PC-9 (cell line): ENCODE results near the gene PSME1. TPM values are rescaled to one million over a fixed set of nuclear protein-coding genes. Genes with fewer than 3 reads are reported as not detected.

Experiments
- BruUV-seq: library from RNA; stranded (reverse); fragments of 400-500 nt; replicated peaks from 2 replicates; lab custom pipeline; 2021; lab: Mats Ljungman, UMichigan
- CTCF ChIA-PET: fragments of 300-600 bp; sonication (Branson Sonifier 250); formaldehyde crosslinking; loops from one replicate; lab custom pipeline; 2022; ENCODE audit warnings: antibody characterized with exemption; lab: Charles Lee
- POLR2A ChIA-PET: fragments of 300-600 bp; sonication (Branson Sonifier 250); formaldehyde crosslinking; loops from one replicate; lab custom pipeline; 2022; ENCODE audit warnings: antibody characterized with exemption; ENCODE audit not compliant: unreplicated experiment; lab: Charles Lee
- DNase-seq, 2 experiments: peaks; one replicate each; pipeline versions ENCODE4 v3.0.0 to v3.0.0-alpha.2; 2015 to 2022; ENCODE audit warnings: mixed read lengths in 1 of 2
- H2AFZ ChIP-seq: fragments of 200-600 bp; sonication (generic); 2 replicates; pipeline ENCODE4 v1.8.1; 2017; ENCODE audit warnings: antibody characterized with exemption
- H3F3A ChIP-seq: fragments of 200-600 bp; sonication (generic); 2 replicates; pipeline ENCODE4 v1.8.1; 2017; ENCODE audit warnings: antibody characterized with exemption, mild to moderate bottlenecking, low read depth; ENCODE audit not compliant: insufficient read depth
- H3K27ac ChIP-seq: fragments of 200-600 bp; sonication (generic); 2 replicates; pipeline ENCODE4 v1.6.1; 2016; ENCODE audit warnings: mixed run types
- H3K27me3 ChIP-seq: fragments of 200-600 bp; sonication (generic); 2 replicates; pipeline ENCODE4 v1.6.1; 2016; ENCODE audit warnings: low read depth, mixed run types; ENCODE audit not compliant: insufficient read depth
- H3K36me3 ChIP-seq: fragments of 200-600 bp; sonication (generic); 2 replicates; pipeline ENCODE4 v1.6.1; 2016; ENCODE audit warnings: low read depth, mixed run types
- H3K4me1 ChIP-seq: fragments of 200-600 bp; sonication (generic); replicated peaks from 2 replicates; pipeline ENCODE4 v1.6.1; 2016; ENCODE audit warnings: mixed run types; ENCODE audit not compliant: insufficient read depth
- H3K4me2 ChIP-seq: fragments of 200-600 bp; sonication (generic); 2 replicates; pipeline ENCODE4 v1.6.1; 2017; ENCODE audit warnings: mixed run types
- H3K4me3 ChIP-seq: fragments of 200-600 bp; sonication (generic); 2 replicates; pipeline ENCODE4 v1.6.1; 2016; ENCODE audit warnings: mixed run types
- H3K79me2 ChIP-seq: fragments of 200-600 bp; sonication (generic); 2 replicates; pipeline ENCODE4 v1.6.1; 2017; ENCODE audit warnings: low read depth, mixed run types
- H3K9me2 ChIP-seq: fragments of 200-600 bp; sonication (generic); 2 replicates; pipeline ENCODE4 v1.8.1; 2017; ENCODE audit warnings: mild to moderate bottlenecking; ENCODE audit not compliant: insufficient read depth
- H3K9me3 ChIP-seq: fragments of 200-600 bp; sonication (generic); 2 replicates; pipeline ENCODE4 v1.8.1; 2016; ENCODE audit warnings: low read depth; ENCODE audit not compliant: insufficient read depth
- H4K20me1 ChIP-seq: fragments of 200-600 bp; sonication (generic); 2 replicates; pipeline ENCODE4 v1.8.1; 2017; ENCODE audit not compliant: insufficient read depth
- CTCF ChIP-seq: fragments of 200-600 bp; sonication (generic); conservative IDR thresholded peaks from 2 replicates; pipeline ENCODE4 v1.6.1; 2017; ENCODE audit warnings: mixed run types, antibody characterized with exemption, mild to moderate bottlenecking, moderate library complexity
- EZH2 ChIP-seq: fragments of 200-600 bp; sonication (generic); IDR thresholded peaks from 2 replicates; pipeline ENCODE4 v1.8.0; 2017; ENCODE audit warnings: antibody characterized with exemption, low read depth
- intact Hi-C: fragments of 100-400 bp; cut with micrococcal nuclease; formaldehyde crosslinking; loops from one replicate; pipeline ENCODE4 v1.10.0; 2022; ENCODE audit not compliant: unreplicated experiment
- total RNA-seq: library from RNA; stranded (reverse); gene quantifications from 2 replicates; pipeline ENCODE4 v1.2.3, GENCODE V29; 2021

Gene PSME1
- total RNA-seq, 1 experiment from 2014 or later, result 174 TPM

GRCh38 chr14:24184104-24184970 is 48.3 kb downstream of the PSME1 start:
- no peak overlapping the region for H2AFZ ChIP-seq
- TF ChIP-seq EZH2, result no peak
- no peak for TF ChIP-seq CTCF
- no peak overlapping the region for H3K27ac ChIP-seq
- CTCF ChIA-PET, result no interaction called here
- no peak for DNase-seq
- no peaks in the 10 kb centered on the region for H3K27me3 ChIP-seq
- peaks cover 3% of the 10 kb centered on the region; the same call in 1 of the 2 replicates for H3F3A ChIP-seq
- H4K20me1 ChIP-seq, result no peaks in the 10 kb centered on the region
- no peaks in the 10 kb centered on the region for H3K9me2 ChIP-seq
- BruUV-seq, result no TSS peak
- POLR2A ChIA-PET, result no interaction called here
- H3K79me2 ChIP-seq, result peaks cover 13% of the 10 kb centered on the region
- H3K36me3 ChIP-seq, result no peaks in the 10 kb centered on the region
- no peak overlapping the region for H3K4me3 ChIP-seq
- intact Hi-C loops, result no loop called here
- no peaks in the 10 kb centered on the region for H3K9me3 ChIP-seq
- H3K4me1 ChIP-seq, result peaks cover 10% of the 10 kb centered on the region
- no peak overlapping the region for H3K4me2 ChIP-seq

GRCh38 chr14:24185026-24185425 is 49.0 kb downstream of the PSME1 start:
- POLR2A ChIA-PET, result no interaction called here
- Histone ChIP-seq H3K4me3 (no peak overlapping the region), H2AFZ (no peak overlapping the region), H3K4me1 (peaks cover 11% of the 10 kb centered on the region), H3K36me3 (no peaks in the 10 kb centered on the region), H3K9me3 (no peaks in the 10 kb centered on the region), H3K4me2 (no peak overlapping the region), H3F3A (peaks cover 3% of the 10 kb centered on the region; the same call in 1 of the 2 replicates), H4K20me1 (no peaks in the 10 kb centered on the region), H3K27me3 (no peaks in the 10 kb centered on the region), H3K27ac (no peak overlapping the region), H3K79me2 (peaks cover 13% of the 10 kb centered on the region), H3K9me2 (no peaks in the 10 kb centered on the region)
- no TSS peak for BruUV-seq
- TF ChIP-seq EZH2 (no peak), CTCF (no peak)
- intact Hi-C loops, result no loop called here
- CTCF ChIA-PET, result no interaction called here
- DNase-seq, result no peak

GRCh38 chr14:24185741-24186140 is 49.7 kb downstream of the PSME1 start:
- Histone ChIP-seq H3K4me2 (no peak overlapping the region), H3K9me3 (no peaks in the 10 kb centered on the region), H3K27me3 (no peaks in the 10 kb centered on the region), H2AFZ (no peak overlapping the region), H3K4me3 (no peak overlapping the region), H3K36me3 (no peaks in the 10 kb centered on the region), H4K20me1 (no peaks in the 10 kb centered on the region), H3K79me2 (peaks cover 13% of the 10 kb centered on the region), H3K27ac (no peak overlapping the region), H3K9me2 (no peaks in the 10 kb centered on the region), H3K4me1 (peaks cover 11% of the 10 kb centered on the region), H3F3A (peaks cover 3% of the 10 kb centered on the region; the same call in 1 of the 2 replicates)
- ChIA-PET POLR2A (no interaction called here), CTCF (no interaction called here)
- DNase-seq, result no peak
- BruUV-seq, result no TSS peak
- TF ChIP-seq EZH2 (no peak), CTCF (no peak)
- intact Hi-C loops, result no loop called here
